ENCODE measurements around the gene KCNA5. TPM values are rescaled to one million over a fixed set of nuclear protein-coding genes. Genes with fewer than 3 reads are reported as not detected.

The KCNA5 gene
- total and polyA plus RNA-seq, 9 of the 15 experiments (the other 6 are each of a cell fraction or from before 2014, with no cell fraction given): not detected

- Histone ChIP-seq H3K4me3 (no peak overlapping the region), H4K20me1 (replicated peaks; ENCODE audit: control insufficient read depth, insufficient read depth, low read length) (no peaks in the 10 kb centered on the region), H3K9me1 (ENCODE audit: control insufficient read depth, insufficient read depth, low read length) (no peaks in the 10 kb centered on the region), H3K79me2 (ENCODE audit: control insufficient read depth, insufficient read depth, low read length) (no peaks in the 10 kb centered on the region), H3K27ac (ENCODE audit: extremely low read depth, low read depth, low read length) (no peak overlapping the region), H2AFZ (ENCODE audit: low read depth, low read length) (no peak overlapping the region), H3K9me3 (replicated peaks; ENCODE audit: control insufficient read depth, insufficient read depth, low read depth, low read length) (no peaks in the 10 kb centered on the region), H3K4me1 (replicated peaks in 1 of 2; ENCODE audit: control insufficient read depth in 2 of 2, insufficient read depth in 2 of 2, low read length in 2 of 2) (no peaks in the 10 kb centered on the region), H3K9ac (ENCODE audit: insufficient read depth in 1 of 2, low read depth in 2 of 2, low read length in 2 of 2) (no peak overlapping the region), H3K36me3 (ENCODE audit: control insufficient read depth, insufficient read depth, low read length) (no peaks in the 10 kb centered on the region), H3K27me3 (ENCODE audit: control insufficient read depth in 2 of 2, insufficient read depth in 2 of 2, low read length in 2 of 2) (peaks cover 0 to 7% of the 10 kb centered on the region in 2 experiments; a peak in 1 of 5 replicates), H3K4me2 (ENCODE audit: insufficient read depth, low read length) (no peak overlapping the region)
- in situ Hi-C loops (cut with MboI): no loop called here
- no peak for ATAC-seq
- no peak for TF ChIP-seq PTTG1 (tag; IDR thresholded peaks at IDR 0.05; ENCODE audit: low read depth)
- no peak for TF ChIP-seq MECOM (CRISPR knock-in tag; IDR thresholded peaks at IDR 0.05)
- no peak for TF ChIP-seq ZNF12 (CRISPR knock-in tag; IDR thresholded peaks at IDR 0.05)
- no peak for TF ChIP-seq ZBTB7A (IDR thresholded peaks at IDR 0.05; ENCODE audit: borderline replicate concordance, control insufficient read depth, low read depth, low read length)
- ChIA-PET CTCF (ENCODE audit: low intra/inter-chr PET ratio) (no interaction called here), POLR2A (no interaction called here)
- intact Hi-C loops (cut with micrococcal nuclease): no loop called here
- no peak for DNase-seq (ENCODE audit: extremely low read depth in 1 of 4, low spot score in 3 of 4)
- 0% methylated on average over 5 of the region's 5 CpGs for WGBS (ENCODE audit: insufficient coverage, low coverage, missing lambda C conversion rate)
- no TSS peak for BruUV-seq (replicated peaks)
- FAIRE-seq: no peak
These were observed 9.1 kb upstream of the KCNA5 start for GRCh38 chr12:5034603-5035002.

GRCh38 chr12:5035618-5036017 lies 8.1 kb upstream of the KCNA5 start:
- 0% methylated on average over 4 of the region's 6 CpGs for WGBS (ENCODE audit: insufficient coverage, low coverage, missing lambda C conversion rate)
- CTCF ChIA-PET (ENCODE audit: low intra/inter-chr PET ratio): no interaction called here
- POLR2A ChIA-PET: interaction anchor here (0.6 kb wide), 1 partner anchor 179 kb away, joined by 3 read pairs; no protein-coding TSS in a partner anchor
- Histone ChIP-seq H3K9me3 (replicated peaks; ENCODE audit: control insufficient read depth, insufficient read depth, low read depth, low read length) (no peaks in the 10 kb centered on the region), H4K20me1 (replicated peaks; ENCODE audit: control insufficient read depth, insufficient read depth, low read length) (no peaks in the 10 kb centered on the region), H3K9me1 (ENCODE audit: control insufficient read depth, insufficient read depth, low read length) (no peaks in the 10 kb centered on the region), H3K4me2 (ENCODE audit: insufficient read depth, low read length) (no peak overlapping the region), H3K4me3 (no peak overlapping the region), H3K27ac (ENCODE audit: extremely low read depth, low read depth, low read length) (no peak overlapping the region), H3K4me1 (replicated peaks in 1 of 2; ENCODE audit: control insufficient read depth in 2 of 2, insufficient read depth in 2 of 2, low read length in 2 of 2) (no peaks in the 10 kb centered on the region), H2AFZ (ENCODE audit: low read depth, low read length) (no peak overlapping the region), H3K79me2 (ENCODE audit: control insufficient read depth, insufficient read depth, low read length) (no peaks in the 10 kb centered on the region), H3K27me3 (ENCODE audit: control insufficient read depth in 2 of 2, insufficient read depth in 2 of 2, low read length in 2 of 2) (peaks cover 0 to 7% of the 10 kb centered on the region in 2 experiments; a peak in 1 of 5 replicates), H3K36me3 (ENCODE audit: control insufficient read depth, insufficient read depth, low read length) (no peaks in the 10 kb centered on the region), H3K9ac (ENCODE audit: insufficient read depth in 1 of 2, low read depth in 2 of 2, low read length in 2 of 2) (no peak overlapping the region)
- no peak for DNase-seq (ENCODE audit: extremely low read depth in 1 of 4, low spot score in 3 of 4)
- in situ Hi-C loops (cut with MboI): no loop called here
- intact Hi-C loops (cut with micrococcal nuclease): no loop called here
- no peak for FAIRE-seq
- no TSS peak for BruUV-seq (replicated peaks)
- ATAC-seq: no peak
- TF ChIP-seq SMAD2 (IDR thresholded peaks at IDR 0.05; ENCODE audit: low read depth, low read length) (no peak), PYGO2 (tag; IDR thresholded peaks at IDR 0.05) (no peak), CREB3L1 (IDR thresholded peaks at IDR 0.05; ENCODE audit: borderline replicate concordance, low read depth) (no peak), ZC3H4 (CRISPR knock-in tag; IDR thresholded peaks at IDR 0.05; ENCODE audit: borderline replicate concordance) (no peak), ZNF586 (CRISPR knock-in tag; conservative IDR thresholded peaks at IDR 0.05) (no peak), ZNF121 (CRISPR knock-in tag; conservative IDR thresholded peaks at IDR 0.05) (no peak), CHD1 (IDR thresholded peaks at IDR 0.05; ENCODE audit: low read length) (no peak), POLR2AphosphoS2 (IDR thresholded peaks at IDR 0.05; ENCODE audit: low read length) (no peak), KAT2B (IDR thresholded peaks at IDR 0.05; ENCODE audit: low read depth, low read length) (no peak), DNMT1 (IDR thresholded peaks at IDR 0.05) (no peak), MAZ (CRISPR knock-in tag; conservative IDR thresholded peaks at IDR 0.05 in 1 of 2, IDR thresholded peaks at IDR 0.05 in 1 of 2) (no peak), FOXA1 (IDR thresholded peaks at IDR 0.05; ENCODE audit: borderline replicate concordance) (no peak)
